OCI-LY7 (cell line): ENCODE data around the gene PWWP2B. TPM values are rescaled to one million over a fixed set of nuclear protein-coding genes. Genes with fewer than 3 reads are reported as not detected.

ENCODE experiments used
- BruUV-seq: library from RNA; stranded (reverse); fragments of 400-500 nt; replicated peaks from 2 replicates; lab custom pipeline; 2021; lab: Mats Ljungman, UMichigan
- CTCF ChIA-PET: fragments of 300-600 bp; sonication (Branson Sonifier 250); formaldehyde crosslinking; loops from one replicate; lab custom pipeline; 2022; ENCODE audit warnings: antibody characterized with exemption; ENCODE audit not compliant: unreplicated experiment; lab: Charles Lee
- POLR2A ChIA-PET: fragments of 300-600 bp; sonication (Branson Sonifier 250); formaldehyde crosslinking; loops from one replicate; lab custom pipeline; 2022; ENCODE audit warnings: antibody characterized with exemption; lab: Charles Lee
- DNase-seq: peaks from one replicate; pipeline ENCODE4 v3.0.0-alpha.2; 2015; ENCODE audit warnings: low spot score
- H2AFZ ChIP-seq: fragments of 200-600 bp; sonication (generic), shearing (Covaris generic); 2 replicates; pipeline ENCODE4 v1.6.1; 2014; ENCODE audit warnings: mild to moderate bottlenecking, antibody characterized with exemption, low read length, moderate library complexity
- H3K27ac ChIP-seq: fragments of 200-600 bp; sonication (generic); 2 replicates; pipeline ENCODE4 v1.5.1; 2014; ENCODE audit warnings: mixed run types, low read depth, mild to moderate bottlenecking, moderate library complexity, low read length, inconsistent platforms; ENCODE audit not compliant: poor library complexity, severe bottlenecking
- H3K36me3 ChIP-seq: fragments of 200-600 bp; sonication (generic); 2 replicates; pipeline ENCODE4 v1.6.1; 2014; ENCODE audit warnings: mild to moderate bottlenecking, antibody characterized with exemption, low read length, moderate library complexity, mixed read lengths; ENCODE audit not compliant: insufficient read depth
- H3K4me1 ChIP-seq: fragments of 200-600 bp; sonication (generic); 2 replicates; pipeline ENCODE4 v1.5.1; 2014; ENCODE audit warnings: mild to moderate bottlenecking, low read length; ENCODE audit not compliant: insufficient read depth, poor library complexity, severe bottlenecking
- H3K4me2 ChIP-seq: fragments of 200-600 bp; sonication (generic); 2 replicates; pipeline ENCODE4 v1.6.1; 2014; ENCODE audit warnings: mild to moderate bottlenecking, low read length
- H3K4me3 ChIP-seq: fragments of 200-600 bp; sonication (generic); 2 replicates; pipeline ENCODE4 v1.5.1; 2014; ENCODE audit warnings: mild to moderate bottlenecking, low read depth, low read length; ENCODE audit not compliant: poor library complexity, severe bottlenecking
- H3K79me2 ChIP-seq: fragments of 200-600 bp; sonication (generic); 2 replicates; pipeline ENCODE4 v1.6.1; 2016; ENCODE audit warnings: low read depth, mild to moderate bottlenecking, low read length, moderate library complexity, mixed read lengths; ENCODE audit not compliant: insufficient read depth
- H3K9me2 ChIP-seq: fragments of 200-600 bp; sonication (generic); 2 replicates; pipeline ENCODE4 v1.6.1; 2016; ENCODE audit warnings: mild to moderate bottlenecking, low read length, mixed read lengths; ENCODE audit not compliant: insufficient read depth
- H3K9me3 ChIP-seq: fragments of 200-600 bp; sonication (generic); 2 replicates; pipeline ENCODE4 v1.6.1; 2014; ENCODE audit warnings: mild to moderate bottlenecking, mixed run types, low read length, mixed read lengths
- H4K20me1 ChIP-seq: fragments of 200-600 bp; sonication (generic); 2 replicates; pipeline ENCODE4 v1.6.1; 2014; ENCODE audit warnings: mild to moderate bottlenecking, antibody characterized with exemption, low read length, moderate library complexity, mixed read lengths; ENCODE audit not compliant: insufficient read depth
- EZH2phosphoT487 ChIP-seq: fragments of 200-600 bp; sonication (generic); IDR thresholded peaks from 2 replicates; pipeline ENCODE4 v1.6.1; 2018; ENCODE audit warnings: low read depth, borderline replicate concordance, mild to moderate bottlenecking, mixed run types, antibody characterized with exemption, low read length, moderate library complexity, mixed read lengths
- intact Hi-C: fragments of 100-400 bp; cut with micrococcal nuclease; formaldehyde crosslinking; loops from one replicate; pipeline ENCODE4 v1.10.0; 2022; ENCODE audit not compliant: unreplicated experiment
- total RNA-seq, 2 experiments: library from RNA; depleted of rRNA in 1 of 2; stranded (reverse); fragments of >200 nt in 1 of 2; shearing (Covaris generic) in 1 of 2; gene quantifications; 2 replicates each; pipeline ENCODE4 v1.2.3, GENCODE V29; 2014 to 2022
- TF ChIP-seq, protein P1 (sequence below): fragments of 200-600 bp; sonication (generic); conservative IDR thresholded peaks from 2 replicates; pipeline ENCODE4 v1.5.1; 2014; ENCODE audit warnings: mild to moderate bottlenecking, antibody characterized with exemption, low read length, moderate library complexity, mixed read lengths

Gene PWWP2B
- total RNA-seq, 2 experiments from 2014 or later = 5.9 to 10.6 TPM

DNA sequence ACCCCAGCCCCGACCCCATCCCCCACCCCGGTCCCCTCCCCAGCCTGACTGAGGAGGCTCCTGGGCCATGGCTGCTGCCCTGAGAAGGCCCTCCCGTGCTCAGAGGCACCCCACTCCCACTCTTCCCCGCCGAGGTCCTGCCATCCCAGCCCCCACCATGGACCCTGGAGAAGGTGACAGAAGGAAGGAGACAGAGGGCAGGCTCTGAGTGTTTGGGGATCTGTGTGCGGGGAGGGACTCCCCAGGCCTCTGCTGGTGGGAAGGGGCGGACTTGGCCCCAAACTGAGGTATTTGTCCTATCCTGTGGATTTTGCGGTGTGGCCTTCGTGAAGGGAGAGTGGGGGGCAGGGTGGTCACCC lies 53.4 kb downstream of the PWWP2B start:
- CTCF ChIA-PET = no interaction called here
- BruUV-seq = no TSS peak
- no peak for DNase-seq
- H3K27ac ChIP-seq = no peak overlapping the region
- H3K9me3 ChIP-seq = no peaks in the 10 kb centered on the region
- POLR2A ChIA-PET = no interaction called here
- H3K4me1 ChIP-seq = peaks cover 47% of the 10 kb centered on the region
- H4K20me1 ChIP-seq = no peaks in the 10 kb centered on the region
- H3K4me2 ChIP-seq = no peak overlapping the region
- H3K4me3 ChIP-seq = no peak overlapping the region
- H3K36me3 ChIP-seq = no peaks in the 10 kb centered on the region
- TF ChIP-seq, protein P1, sequence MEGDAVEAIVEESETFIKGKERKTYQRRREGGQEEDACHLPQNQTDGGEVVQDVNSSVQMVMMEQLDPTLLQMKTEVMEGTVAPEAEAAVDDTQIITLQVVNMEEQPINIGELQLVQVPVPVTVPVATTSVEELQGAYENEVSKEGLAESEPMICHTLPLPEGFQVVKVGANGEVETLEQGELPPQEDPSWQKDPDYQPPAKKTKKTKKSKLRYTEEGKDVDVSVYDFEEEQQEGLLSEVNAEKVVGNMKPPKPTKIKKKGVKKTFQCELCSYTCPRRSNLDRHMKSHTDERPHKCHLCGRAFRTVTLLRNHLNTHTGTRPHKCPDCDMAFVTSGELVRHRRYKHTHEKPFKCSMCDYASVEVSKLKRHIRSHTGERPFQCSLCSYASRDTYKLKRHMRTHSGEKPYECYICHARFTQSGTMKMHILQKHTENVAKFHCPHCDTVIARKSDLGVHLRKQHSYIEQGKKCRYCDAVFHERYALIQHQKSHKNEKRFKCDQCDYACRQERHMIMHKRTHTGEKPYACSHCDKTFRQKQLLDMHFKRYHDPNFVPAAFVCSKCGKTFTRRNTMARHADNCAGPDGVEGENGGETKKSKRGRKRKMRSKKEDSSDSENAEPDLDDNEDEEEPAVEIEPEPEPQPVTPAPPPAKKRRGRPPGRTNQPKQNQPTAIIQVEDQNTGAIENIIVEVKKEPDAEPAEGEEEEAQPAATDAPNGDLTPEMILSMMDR = no peak
- TF ChIP-seq EZH2phosphoT487 = no peak
- no peak overlapping the region for H2AFZ ChIP-seq
- intact Hi-C loops = loop anchor here (10.0 kb wide), 1 partner anchor 226 kb away; no protein-coding TSS in a partner anchor
- no peaks in the 10 kb centered on the region for H3K9me2 ChIP-seq
- H3K79me2 ChIP-seq = no peaks in the 10 kb centered on the region

- CTCF ChIA-PET = interaction anchor here (0.5 kb wide), 1 partner anchor 10 kb away, joined by 3 read pairs; no protein-coding TSS in a partner anchor
- no TSS peak for BruUV-seq
- H3K4me2 ChIP-seq = no peak overlapping the region
- H3K4me3 ChIP-seq = no peak overlapping the region
- H3K36me3 ChIP-seq = no peaks in the 10 kb centered on the region
- DNase-seq = no peak
- H3K4me1 ChIP-seq = peaks cover 45% of the 10 kb centered on the region
- no peaks in the 10 kb centered on the region for H3K9me2 ChIP-seq
- H4K20me1 ChIP-seq = no peaks in the 10 kb centered on the region
- H3K79me2 ChIP-seq = no peaks in the 10 kb centered on the region
- TF ChIP-seq EZH2phosphoT487 = no peak
- TF ChIP-seq, protein P1 = no peak
- H3K27ac ChIP-seq = no peak overlapping the region
- intact Hi-C loops = loop anchor here (10.0 kb wide), 1 partner anchor 226 kb away; no protein-coding TSS in a partner anchor
- H3K9me3 ChIP-seq = no peaks in the 10 kb centered on the region
- POLR2A ChIA-PET = no interaction called here
- H2AFZ ChIP-seq = no peak overlapping the region
Measured at GRCh38 chr10:132450825-132451505, 54.0 kb downstream of the PWWP2B start.

DNA sequence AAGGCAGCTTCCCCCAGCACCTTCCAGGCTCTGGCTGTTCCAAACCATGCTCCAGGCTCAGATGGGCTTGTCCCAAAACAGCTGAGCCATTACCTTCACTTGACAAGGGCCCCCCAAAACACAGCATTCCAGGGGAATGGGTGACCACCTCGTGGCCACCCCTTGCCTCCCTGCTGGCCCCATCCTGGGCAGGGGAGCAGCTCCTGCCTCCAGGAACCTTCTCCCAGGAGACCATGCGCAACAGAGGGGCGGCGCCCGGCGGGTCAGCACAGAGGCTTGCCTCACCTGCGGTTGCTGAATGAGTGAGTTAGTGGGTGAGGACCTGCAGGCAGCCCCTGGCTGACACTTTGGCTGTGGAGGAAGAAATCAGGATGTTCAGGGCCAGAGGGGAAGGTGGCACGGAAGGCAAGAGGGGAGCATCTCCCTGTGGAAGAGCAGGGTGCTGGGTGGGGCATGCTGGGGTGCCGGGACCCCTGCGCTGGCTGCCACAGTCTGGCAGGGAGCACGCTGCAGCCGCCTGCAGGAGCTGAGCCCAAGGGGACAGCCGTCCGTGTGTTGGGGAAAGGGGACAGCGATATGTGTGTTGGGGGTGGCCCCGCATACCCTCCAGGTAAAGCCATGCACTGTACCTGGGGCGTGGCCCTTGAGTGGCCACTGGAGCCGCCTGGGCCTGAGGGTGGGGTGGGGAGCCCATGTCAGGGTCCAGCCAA lies 54.7 kb downstream of the PWWP2B start:
- POLR2A ChIA-PET = no interaction called here
- TF ChIP-seq, protein P1 = no peak
- no peak for TF ChIP-seq EZH2phosphoT487
- BruUV-seq = no TSS peak

More for the DNA sequence above, 54.7 kb downstream of the PWWP2B start:
- Histone ChIP-seq H3K4me3 (no peak overlapping the region), H3K27ac (no peak overlapping the region), H3K4me2 (no peak overlapping the region), H3K36me3 (no peaks in the 10 kb centered on the region), H2AFZ (no peak overlapping the region), H4K20me1 (no peaks in the 10 kb centered on the region), H3K4me1 (peaks cover 38% of the 10 kb centered on the region), H3K9me2 (no peaks in the 10 kb centered on the region), H3K9me3 (no peaks in the 10 kb centered on the region), H3K79me2 (no peaks in the 10 kb centered on the region)
- CTCF ChIA-PET = no interaction called here
- no peak for DNase-seq
- intact Hi-C loops = loop anchor here (10.0 kb wide), 1 partner anchor 227 kb away; no protein-coding TSS in a partner anchor
